Stimulated activated CD8-positive, alpha-beta memory T cell treated with anti-CD3 and anti-CD28 coated beads, Interleukin-12 subunit alpha, Interleukin-12 subunit beta, amount 100 ng/mL, for 24 hours (primary cell): ENCODE data around the gene TAS2R60.
"Not testable (repeated sequence)": the region's sequence is repeated elsewhere in the genome, so short reads cannot be mapped to it uniquely, and the experiment has no call there.

Experiments used
- DNase-seq: peaks from one replicate; pipeline ENCODE4 v3.0.0-alpha.2; 2020; ENCODE audit errors: extremely low read depth

Gene TAS2R60

DNA sequence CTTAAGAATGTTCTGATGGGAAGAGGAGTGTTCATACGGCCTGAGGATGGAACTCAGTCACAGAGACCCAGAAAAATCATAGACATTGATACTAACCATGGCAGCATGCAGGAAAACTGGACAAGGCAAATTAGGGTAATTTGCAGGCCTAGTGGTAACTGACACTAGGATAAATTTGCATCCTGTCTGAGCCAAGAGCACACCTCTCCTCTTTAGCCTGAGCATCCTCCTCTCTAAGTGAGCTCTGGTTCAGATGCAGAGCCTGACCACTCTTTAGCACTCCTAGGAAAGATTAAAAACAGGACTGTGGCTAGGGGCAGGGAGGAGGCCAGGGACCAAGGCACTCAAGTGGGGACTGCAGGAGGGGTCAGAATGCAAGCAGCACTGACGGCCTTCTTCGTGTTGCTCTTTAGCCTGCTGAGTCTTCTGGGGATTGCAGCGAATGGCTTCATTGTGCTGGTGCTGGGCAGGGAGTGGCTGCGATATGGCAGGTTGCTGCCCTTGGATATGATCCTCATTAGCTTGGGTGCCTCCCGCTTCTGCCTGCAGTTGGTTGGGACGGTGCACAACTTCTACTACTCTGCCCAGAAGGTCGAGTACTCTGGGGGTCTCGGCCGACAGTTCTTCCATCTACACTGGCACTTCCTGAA is 34.4 kb downstream of the TAS2R60 start, which contains the start of gene TAS2R41:
TAS2R41 (plus strand) TSS at position 373 of the 650 bp plus-strand sequence; CDS start at position 373, 0 bp downstream.
- no peak for DNase-seq

- no peak for DNase-seq
Measured at GRCh38 chr7:143479055-143479766, 36.0 kb downstream of the TAS2R60 start.

DNA sequence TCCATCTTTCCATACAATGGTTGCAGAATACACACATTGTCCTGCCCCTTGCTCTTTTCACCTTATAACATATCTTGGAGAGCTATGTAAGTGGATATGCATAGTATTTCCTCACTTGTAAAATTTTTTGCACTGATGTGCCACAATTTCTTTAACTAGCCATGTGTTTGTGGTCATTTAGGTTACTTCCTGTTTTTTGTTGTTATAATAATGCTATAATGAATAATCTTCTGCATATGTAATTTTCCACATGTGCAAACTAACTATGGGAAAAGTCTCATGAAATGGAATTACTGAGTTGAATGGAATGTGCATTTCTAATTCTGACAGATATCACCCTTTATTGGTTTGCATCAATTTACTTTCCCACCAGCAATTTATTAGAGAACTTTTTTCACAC is 37.2 kb downstream of the TAS2R60 start:
- DNase-seq: no peak

- DNase-seq: no peak
Measured at GRCh38 chr7:143484119-143484518, 40.9 kb downstream of the TAS2R60 start.

GRCh38 chr7:143485094-143485493 is 41.8 kb downstream of the TAS2R60 start:
- no peak for DNase-seq

DNA sequence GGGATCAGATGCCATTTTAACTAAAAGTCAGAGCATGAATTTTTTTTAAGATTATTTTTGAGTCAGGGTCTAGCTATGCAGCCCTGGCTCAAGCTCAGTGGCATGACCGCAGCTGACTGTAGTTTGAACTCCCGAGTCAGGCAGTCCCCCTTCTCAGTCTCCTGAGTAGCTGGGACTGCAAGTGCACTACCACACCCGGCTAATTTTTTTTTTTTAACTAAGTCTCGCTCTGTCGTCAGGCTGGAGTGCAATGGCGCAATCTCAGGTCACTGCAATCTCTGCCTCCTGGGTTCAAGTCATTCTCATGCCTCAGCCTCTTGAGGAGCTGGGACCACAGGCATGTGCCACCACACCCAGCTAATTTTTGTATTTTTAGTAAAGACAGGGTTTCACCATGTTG is 42.2 kb downstream of the TAS2R60 start:
- DNase-seq: no peak

DNA sequence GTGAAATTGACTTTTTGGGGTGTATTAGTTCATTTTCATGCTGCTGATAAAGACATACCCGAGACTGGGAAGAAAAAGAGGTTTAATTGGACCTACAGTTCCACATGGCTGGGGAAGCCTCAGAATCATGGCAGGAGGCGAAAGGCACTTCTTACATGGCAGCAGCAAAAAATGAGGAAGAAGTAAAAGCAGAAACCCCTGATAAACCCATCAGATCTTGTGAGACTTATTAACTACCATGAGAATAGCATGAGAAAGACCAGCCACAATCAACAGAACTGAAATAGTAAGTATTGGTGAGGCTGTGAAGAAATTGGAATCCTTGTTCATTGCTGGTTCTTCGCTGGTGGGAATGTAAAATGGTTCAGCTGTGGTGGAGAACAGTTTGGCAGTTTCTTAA is 43.0 kb downstream of the TAS2R60 start:
- not testable (repeated sequence) for DNase-seq

DNA sequence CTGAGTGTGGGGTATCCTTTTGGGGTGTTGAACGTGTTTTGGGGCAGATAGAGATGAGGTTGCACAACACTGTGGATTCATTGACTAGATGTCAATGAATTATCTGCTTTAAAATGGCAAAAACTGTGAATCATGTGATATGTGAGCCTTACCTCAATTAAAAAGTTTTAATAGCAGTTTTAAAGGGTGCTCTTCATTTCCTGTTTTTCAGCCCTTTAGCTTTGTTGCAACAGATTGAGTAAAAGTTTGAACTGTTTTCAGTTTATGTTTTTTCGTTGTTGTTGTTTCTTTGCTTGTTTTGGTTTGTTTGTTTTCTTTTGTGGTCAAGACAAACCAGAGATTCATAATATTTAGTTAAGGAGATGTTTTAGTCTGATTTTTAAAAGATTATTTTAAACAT is 43.8 kb downstream of the TAS2R60 start:
- DNase-seq: no peak

DNA sequence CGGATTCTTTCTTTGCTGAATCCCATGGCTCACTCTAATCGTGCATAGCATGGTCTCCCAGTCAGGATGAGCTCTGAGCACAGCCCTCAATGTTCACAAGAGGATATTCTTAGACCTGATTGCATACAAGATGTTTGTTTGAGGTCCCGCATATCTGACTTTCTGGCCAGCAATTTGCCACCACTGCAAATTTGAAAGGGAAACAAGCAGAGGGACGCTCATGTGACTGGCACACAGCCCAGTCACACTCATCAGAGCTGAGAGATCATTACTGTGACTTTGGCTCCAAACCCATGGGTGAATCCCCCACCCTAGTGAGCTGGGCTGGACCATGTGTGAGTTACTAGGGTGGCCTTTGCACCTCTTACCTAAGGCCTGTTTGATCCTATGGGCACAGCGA is 44.3 kb downstream of the TAS2R60 start:
- no peak for DNase-seq

DNA sequence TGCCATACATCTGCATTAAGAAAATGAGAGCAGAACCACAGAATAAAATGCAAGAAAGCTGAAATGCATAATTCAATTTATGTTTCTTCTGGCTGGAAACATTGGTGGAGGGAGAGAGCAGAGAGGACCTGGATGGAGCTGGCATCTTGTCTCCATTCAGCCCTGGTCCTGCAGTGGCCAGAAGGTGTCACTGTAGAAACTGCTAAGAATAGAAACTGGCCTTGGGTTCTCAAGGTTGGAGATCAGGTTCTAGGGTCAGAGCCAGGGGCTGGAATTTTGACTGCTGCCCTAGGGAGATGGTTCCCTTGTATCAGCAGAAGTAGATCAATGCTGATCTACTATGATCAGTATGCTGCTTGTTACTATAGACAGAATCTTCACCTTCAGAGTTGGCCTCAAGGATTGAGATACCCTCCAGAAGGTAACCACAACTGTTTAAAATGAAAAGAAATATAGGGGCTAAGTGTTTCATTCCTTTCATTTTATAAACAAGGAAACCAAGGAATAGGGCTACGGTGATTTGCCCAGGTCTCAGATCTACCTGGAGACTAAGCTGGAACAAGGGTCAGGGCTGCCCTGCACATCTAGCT is 47.6 kb downstream of the TAS2R60 start:
- DNase-seq: no peak

DNA sequence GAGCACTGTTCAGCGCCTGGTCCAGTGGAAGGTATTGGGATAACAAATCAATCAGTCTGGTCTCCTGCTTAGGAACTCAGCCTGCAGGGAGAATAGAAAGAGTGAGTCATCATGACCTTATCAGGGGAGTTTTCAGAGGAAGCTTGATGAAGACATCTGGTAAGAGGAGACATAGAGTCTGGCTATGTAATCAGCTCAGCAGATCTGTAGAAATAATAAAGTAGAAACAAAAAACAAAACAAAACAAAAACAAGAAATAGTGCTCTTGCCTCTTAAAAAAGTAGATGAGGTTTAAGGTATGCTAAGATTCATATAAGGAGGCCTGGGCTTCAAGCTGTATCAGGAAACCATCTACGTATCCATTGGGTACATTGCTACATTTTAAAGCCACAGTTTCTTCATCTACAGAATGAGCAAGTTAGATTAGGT is 48.8 kb downstream of the TAS2R60 start:
- no peak for DNase-seq

DNA sequence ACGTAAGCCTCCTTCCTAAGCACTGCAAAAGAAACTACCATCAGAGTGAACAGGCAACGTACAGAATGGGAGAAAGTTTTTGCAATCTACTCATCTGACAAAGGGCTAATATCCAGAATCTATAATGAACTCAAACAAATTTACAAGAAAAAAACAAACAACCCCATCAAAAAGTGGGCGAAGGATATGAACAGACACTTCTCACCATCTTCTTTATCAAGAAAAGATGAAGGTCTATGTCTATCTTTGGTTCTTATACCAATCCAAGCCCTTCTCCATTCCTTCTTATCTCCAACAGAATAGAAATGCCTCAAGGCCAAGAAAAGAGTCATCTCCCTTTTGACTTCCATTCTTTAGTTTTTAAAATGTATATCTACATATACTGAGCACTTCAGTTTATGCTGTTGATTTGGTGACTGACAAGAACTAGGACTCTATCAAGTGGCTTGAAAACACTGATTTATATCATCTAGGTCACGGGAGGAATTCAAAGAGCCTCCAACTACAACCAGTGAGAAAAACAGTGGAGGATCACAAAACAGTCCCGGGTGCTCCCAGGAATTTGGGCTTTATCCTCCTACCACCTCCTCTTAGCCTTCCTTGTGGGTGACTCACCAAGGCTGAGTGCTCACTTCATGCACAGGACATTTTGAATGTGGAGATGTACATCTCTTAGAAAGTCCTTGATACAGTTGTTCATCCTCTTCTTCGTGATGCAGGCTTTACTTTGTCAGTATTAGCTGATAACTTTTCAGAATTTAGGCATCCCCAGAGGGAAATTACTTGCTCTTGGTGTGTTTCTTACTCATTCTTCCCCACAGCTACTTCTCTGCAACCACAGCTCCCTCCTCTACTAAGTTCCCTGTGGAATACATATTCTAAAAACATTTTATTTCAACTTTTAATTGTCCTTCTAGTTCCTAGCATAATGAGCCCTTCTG is 49.8 kb downstream of the TAS2R60 start:
- no peak for DNase-seq

GRCh38 chr7:143493751-143494150 is 50.5 kb downstream of the TAS2R60 start:
- DNase-seq: no peak
